K562 (cell line): ENCODE data around the gene FAM167B. TPM values are rescaled to one million over a fixed set of nuclear protein-coding genes. Genes with fewer than 3 reads are reported as not detected.

Experiments
- DEAF1 ChIP-seq: fragments of 450-650 bp; formaldehyde crosslinking; IDR thresholded peaks from 2 replicates; pipeline ENCODE4 v1.4.0; 2020; ENCODE audit warnings: mild to moderate bottlenecking, moderate library complexity
- EP400 ChIP-seq: fragments of 450-650 bp; IDR thresholded peaks from 2 replicates; pipeline ENCODE4 v1.6.1; 2017; ENCODE audit warnings: antibody characterized with exemption, mild to moderate bottlenecking, moderate library complexity
- GTF2A2 ChIP-seq: IDR thresholded peaks from 2 replicates; pipeline ENCODE4 v1.6.1; 2016; ENCODE audit warnings: mild to moderate bottlenecking, missing genetic modification characterization, missing compliant biosample characterization
- LCOR ChIP-seq: sonication (generic); formaldehyde crosslinking; IDR thresholded peaks from 2 replicates; pipeline ENCODE4 v1.8.0; 2022; ENCODE audit warnings: mild to moderate bottlenecking, missing genetic modification reagents
- MCM5 ChIP-seq: fragments of 450-650 bp; IDR thresholded peaks from 2 replicates; pipeline ENCODE4 v1.6.1; 2016; ENCODE audit warnings: low read depth
- MEF2A ChIP-seq: IDR thresholded peaks from 2 replicates; pipeline ENCODE4 v1.6.1; 2011; ENCODE audit warnings: low read depth, mild to moderate bottlenecking, low read length, moderate library complexity; ENCODE audit not compliant: control insufficient read depth
- MTF1 ChIP-seq: fragments of 250-450 bp; sonication (Bioruptor Pico); IDR thresholded peaks from 2 replicates; pipeline ENCODE4 v1.9.0; 2021; ENCODE audit warnings: moderate library complexity, mild to moderate bottlenecking, inconsistent platforms, borderline replicate concordance
- PREB ChIP-seq: sonication (generic); formaldehyde crosslinking; IDR thresholded peaks from 2 replicates; pipeline ENCODE4 v1.8.1; 2023; ENCODE audit warnings: mild to moderate bottlenecking, missing genetic modification reagents
- SMARCA4 ChIP-seq: fragments of 450-650 bp; IDR thresholded peaks from 2 replicates; pipeline ENCODE4 v1.6.1; 2016
- SRSF7 ChIP-seq: fragments of 200-400 bp; formaldehyde crosslinking; optimal IDR thresholded peaks from 2 replicates; pipeline ENCODE3; 2017; ENCODE audit warnings: mild to moderate bottlenecking, low read depth, low read length
- TAF1 ChIP-seq: IDR thresholded peaks from 2 replicates; pipeline ENCODE4 v1.6.1; 2011; ENCODE audit warnings: mild to moderate bottlenecking, low read length, moderate library complexity; ENCODE audit not compliant: insufficient read depth, control insufficient read depth, severe bottlenecking; ENCODE audit errors: extremely low read depth
- TCF7L2 ChIP-seq: fragments of 150-350 bp; IDR thresholded peaks from 2 replicates; pipeline ENCODE4 v1.6.1; 2016; ENCODE audit warnings: low read depth, mild to moderate bottlenecking, low read length, moderate library complexity
- WHSC1 ChIP-seq: IDR thresholded peaks from one replicate; pipeline ENCODE4 v1.6.1; 2012; ENCODE audit warnings: low read length, control low read depth, inconsistent platforms
- YY1 ChIP-seq, 3 experiments: IDR thresholded peaks; 2 replicates each; pipeline ENCODE4 v1.6.1; 2011; ENCODE audit warnings: low read length in 2 of 3, mild to moderate bottlenecking in 2 of 3, moderate library complexity in 2 of 3, borderline replicate concordance in 1 of 3, control low read depth in 1 of 3, low read depth in 1 of 3; ENCODE audit not compliant: insufficient read depth in 3 of 3, insufficient replicate concordance in 2 of 3, control insufficient read depth in 1 of 3, insufficient read length in 1 of 3; ENCODE audit errors: extremely low read depth in 1 of 3
- ZNF274 ChIP-seq: IDR thresholded peaks from 2 replicates; pipeline ENCODE4 v1.6.1; 2011; ENCODE audit warnings: low read depth, mild to moderate bottlenecking, low read length, moderate library complexity, borderline replicate concordance
- ZNF316 ChIP-seq: fragments of 450-650 bp; IDR thresholded peaks from 2 replicates; pipeline ENCODE4 v1.6.1; 2016
- ZNF583 ChIP-seq: fragments of 250-450 bp; sonication (Bioruptor Pico); IDR thresholded peaks from 2 replicates; pipeline ENCODE4 v1.4.0; 2020
- polyA plus RNA-seq, 8 experiments: library from polyadenylated mRNA; depleted of rRNA in 4 of 8; stranded (reverse) in 5 of 8; unstranded in 3 of 8; fragments of >200 nt; fragmentation: Nextera tagmentation in 2 of 8; fragmentation: Illumina TruSeq in 1 of 8; extraction: Ambion mirVana in 2 of 8; extraction: Trizol in 1 of 8; gene quantifications; 2 replicates each; pipeline versions ENCODE4 v1.2.1 to v1.2.3, GENCODE V29; 2011 to 2014; ENCODE audit warnings: inconsistent platforms in 1 of 8, missing spikeins in 1 of 8
- total RNA-seq, 7 experiments: library from RNA; depleted of rRNA in 6 of 7; stranded (reverse); fragments of >200 nt in 6 of 7; fragmentation: Illumina TruSeq in 2 of 7; extraction: Trizol in 2 of 7; gene quantifications; 2 replicates each; pipeline versions ENCODE4 v1.2.1 to v1.2.3, GENCODE V29; 2011 to 2021; ENCODE audit warnings: low replicate concordance in 1 of 7
- TF ChIP-seq, protein P1 (sequence below): fragments of 250-450 bp; sonication (Bioruptor Pico); IDR thresholded peaks from 2 replicates; pipeline ENCODE4 v1.5.0; 2021; ENCODE audit warnings: mild to moderate bottlenecking, moderate library complexity
- TF ChIP-seq, protein P2 (sequence below): fragments of 250-450 bp; sonication (Bioruptor Pico); IDR thresholded peaks from 2 replicates; pipeline ENCODE4 v1.4.0; 2020; ENCODE audit warnings: mild to moderate bottlenecking, moderate library complexity

FAM167B gene
- total and polyA plus RNA-seq, 9 of the 15 experiments (the other 6 are each of a cell fraction or from before 2014, with no cell fraction given): not detected

GRCh38 chr1:32291708-32292538, 44.9 kb downstream of the FAM167B start, which contains the start of gene HDAC1 (continued):
- TF ChIP-seq LCOR (CRISPR knock-in tag) (peak; percentile 46), ZNF274 (no peak), WHSC1 (no peak), MTF1 (CRISPR knock-in tag) (no peak), DEAF1 (CRISPR knock-in tag) (0 out of 2 replicates have a peak, but pooled peaks have one; percentile 2), MCM5 (no peak), YY1 (IDR thresholded peaks at IDR 0.05; ENCODE audit: borderline replicate concordance in 1 of 3, control insufficient read depth in 1 of 3, extremely low read depth in 1 of 3, insufficient read depth in 3 of 3, insufficient read length in 1 of 3, insufficient replicate concordance in 2 of 3, low read depth in 1 of 3, low read length in 2 of 3) (peak; percentile 74 to 94 (median 90)), ZNF583 (CRISPR knock-in tag) (peak; percentile 35; the same call in 1 of the 2 replicates), TCF7L2 (peak; percentile 96), SRSF7 (no peak), GTF2A2 (no peak), ZNF316 (peak; percentile 56; the same call in 1 of the 2 replicates), MEF2A (no peak), SMARCA4 (peak; percentile 53), EP400 (peak; percentile 81), TAF1 (peak; percentile 87), PREB (CRISPR knock-in tag) (no peak)
- TF ChIP-seq, protein P1, sequence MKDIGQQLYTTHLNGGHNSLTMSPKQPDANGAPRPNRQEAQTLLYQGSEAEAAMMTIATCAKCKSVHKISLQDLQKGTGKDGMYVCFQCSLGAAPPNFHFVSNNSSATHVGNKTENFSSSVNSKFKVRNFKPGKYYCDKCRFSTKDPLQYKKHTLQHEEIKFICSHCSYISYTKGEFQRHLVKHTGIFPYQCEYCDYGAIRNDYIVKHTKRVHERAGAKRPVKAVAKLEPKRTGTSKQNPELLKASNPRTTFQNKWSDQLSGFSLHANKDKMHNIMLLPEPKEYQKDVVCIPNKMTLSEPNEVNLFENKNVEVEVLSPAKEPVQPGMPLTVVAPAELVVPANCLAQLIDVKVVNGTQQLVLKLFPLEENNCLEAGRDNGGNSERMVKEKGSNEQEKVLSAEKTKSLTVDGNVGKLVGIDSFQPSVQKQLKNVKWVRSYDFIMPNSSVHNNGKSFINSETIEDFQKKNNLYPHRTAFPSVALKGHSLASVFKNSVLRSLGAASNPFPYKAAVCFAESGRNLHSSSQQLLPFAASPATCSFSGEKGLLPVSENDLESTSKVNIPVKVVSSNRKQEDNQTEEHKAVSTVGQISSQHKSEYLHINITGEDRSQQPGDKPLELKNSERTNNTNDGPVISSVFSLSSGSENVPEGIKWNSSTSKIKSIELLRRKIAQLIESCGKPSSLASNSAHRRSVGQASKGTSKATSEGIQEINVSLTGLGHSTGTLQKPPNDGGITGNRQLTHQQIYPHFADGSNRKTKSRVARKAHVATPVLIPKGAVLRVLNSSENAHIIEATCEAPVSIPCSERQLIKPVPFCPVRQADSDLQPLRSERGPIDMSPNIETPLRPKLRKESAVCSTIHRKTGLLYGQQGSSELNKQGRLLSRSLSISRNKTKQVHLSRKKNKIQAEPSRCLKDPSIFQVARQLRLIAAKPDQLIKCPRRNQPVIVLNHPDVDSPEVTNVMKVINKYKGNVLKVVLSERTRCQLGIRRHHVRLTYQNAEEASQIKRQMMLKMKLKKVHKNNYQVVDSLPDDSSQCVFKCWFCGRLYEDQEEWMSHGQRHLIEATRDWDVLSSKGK (CRISPR knock-in tag): no peak
- TF ChIP-seq, protein P2, sequence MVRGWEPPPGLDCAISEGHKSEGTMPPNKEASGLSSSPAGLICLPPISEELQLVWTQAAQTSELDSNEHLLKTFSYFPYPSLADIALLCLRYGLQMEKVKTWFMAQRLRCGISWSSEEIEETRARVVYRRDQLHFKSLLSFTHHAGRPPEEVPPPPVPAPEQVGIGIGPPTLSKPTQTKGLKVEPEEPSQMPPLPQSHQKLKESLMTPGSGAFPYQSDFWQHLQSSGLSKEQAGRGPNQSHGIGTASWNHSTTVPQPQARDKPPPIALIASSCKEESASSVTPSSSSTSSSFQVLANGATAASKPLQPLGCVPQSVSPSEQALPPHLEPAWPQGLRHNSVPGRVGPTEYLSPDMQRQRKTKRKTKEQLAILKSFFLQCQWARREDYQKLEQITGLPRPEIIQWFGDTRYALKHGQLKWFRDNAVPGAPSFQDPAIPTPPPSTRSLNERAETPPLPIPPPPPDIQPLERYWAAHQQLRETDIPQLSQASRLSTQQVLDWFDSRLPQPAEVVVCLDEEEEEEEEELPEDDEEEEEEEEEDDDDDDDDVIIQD: no peak
